Stomach (tissue), 9 donors: ENCODE results near the gene SUMO3. TPM values are rescaled to one million over a fixed set of nuclear protein-coding genes. Genes with fewer than 3 reads are reported as not detected.
A peak's percentile ranks its signal among the peaks of the same experiment; 100 is the strongest.

Source experiments
- DNase-seq, 2 donors: peaks; one replicate each; pipeline versions ENCODE4 v3.0.0 to v3.0.0-alpha.2; 2013 to 2019
- H3K27ac ChIP-seq, 5 donors: fragments of 200-600 bp in 4 of 5; sonication (generic) in 4 of 5; one replicate each; pipeline ENCODE4 v1.5.1; 2013 to 2019; ENCODE audit warnings: mild to moderate bottlenecking in 1 of 5, moderate library complexity in 1 of 5
- H3K27me3 ChIP-seq, 3 donors: fragments of 200-600 bp; sonication (generic); one replicate each; pipeline ENCODE4 v1.5.1; 2017 to 2019; ENCODE audit warnings: mixed run types in 1 of 3
- H3K36me3 ChIP-seq, 4 donors: fragments of 200-600 bp; sonication (generic); 1 replicate in 3 of 4; 2 replicates in 1 of 4; pipeline ENCODE4 v1.5.1; 2016 to 2019
- H3K4me1 ChIP-seq, 4 donors: fragments of 200-600 bp; sonication (generic); one replicate each; pipeline ENCODE4 v1.5.1; 2016 to 2019
- H3K4me3 ChIP-seq, 4 donors: fragments of 200-600 bp; sonication (generic) in 3 of 4; one replicate each; pipeline ENCODE4 v1.5.1; 2016 to 2019; ENCODE audit warnings: mild to moderate bottlenecking in 1 of 4
- H3K9me3 ChIP-seq, 4 donors: fragments of 200-600 bp; sonication (generic); one replicate each; pipeline ENCODE4 v1.5.1; 2016 to 2019
- EP300 ChIP-seq: sonication (generic); formaldehyde crosslinking; IDR thresholded peaks from one replicate; pipeline ENCODE4 v1.6.1; 2017; ENCODE audit warnings: antibody characterized with exemption
- POLR2A ChIP-seq, 4 donors: fragments of 450-650 bp; IDR thresholded peaks; one replicate each; pipeline ENCODE4 v1.6.1; 2016; ENCODE audit warnings: antibody characterized with exemption in 4 of 4, control low read depth in 2 of 4, mild to moderate bottlenecking in 1 of 4, moderate library complexity in 1 of 4
- POLR2AphosphoS5 ChIP-seq, 3 donors: sonication (generic); formaldehyde crosslinking; IDR thresholded peaks; one replicate each; pipeline ENCODE4 v1.6.1; 2016; ENCODE audit warnings: antibody characterized with exemption in 3 of 3
- WGBS, 5 donors: extraction: QIAGEN DNeasy Blood & Tissue Kit in 3 of 5; methylation state at CpG; one replicate each; pipeline versions ENCODE4 v1.1.5 to v1.1.7; 2013 to 2018; 5-methylcytosine and 5-hydroxymethylcytosine counted together
- intact Hi-C: fragments of 100-400 bp; cut with DNase I; formaldehyde crosslinking; loops from one replicate; pipeline ENCODE4 v1.15.1; 2023; ENCODE audit warnings: low total_unique reads
- polyA plus RNA-seq, 3 donors: library from polyadenylated mRNA; stranded (reverse); fragments of 200-250 nt; gene quantifications; one replicate each; pipeline ENCODE4 v1.2.3, GENCODE V29; 2013
- total RNA-seq, 5 donors: library from RNA; depleted of rRNA; stranded (reverse); fragments of >200 nt; gene quantifications; one replicate each; pipeline versions ENCODE4 v1.1.0 to v1.2.3, GENCODE V29; 2014 to 2016
- TF ChIP-seq, protein P1 (sequence below), 7 experiments: fragments of 450-650 bp in 4 of 7; fragments of 200-600 bp in 3 of 7; sonication (generic) in 3 of 7; IDR thresholded peaks; one replicate each; pipeline ENCODE4 v1.5.1; 2016 to 2019; ENCODE audit warnings: antibody characterized with exemption in 7 of 7, control low read depth in 2 of 7, mild to moderate bottlenecking in 1 of 7
- donor health status: healthy with polysubstance abuse.
- donor health status: Bipolar disorder and iron deficiency.
- donor health status: healthy.

Gene SUMO3
- total and polyA plus RNA-seq, 8 donors, result 29.5 to 95.9 (median 55.8) TPM

DNA sequence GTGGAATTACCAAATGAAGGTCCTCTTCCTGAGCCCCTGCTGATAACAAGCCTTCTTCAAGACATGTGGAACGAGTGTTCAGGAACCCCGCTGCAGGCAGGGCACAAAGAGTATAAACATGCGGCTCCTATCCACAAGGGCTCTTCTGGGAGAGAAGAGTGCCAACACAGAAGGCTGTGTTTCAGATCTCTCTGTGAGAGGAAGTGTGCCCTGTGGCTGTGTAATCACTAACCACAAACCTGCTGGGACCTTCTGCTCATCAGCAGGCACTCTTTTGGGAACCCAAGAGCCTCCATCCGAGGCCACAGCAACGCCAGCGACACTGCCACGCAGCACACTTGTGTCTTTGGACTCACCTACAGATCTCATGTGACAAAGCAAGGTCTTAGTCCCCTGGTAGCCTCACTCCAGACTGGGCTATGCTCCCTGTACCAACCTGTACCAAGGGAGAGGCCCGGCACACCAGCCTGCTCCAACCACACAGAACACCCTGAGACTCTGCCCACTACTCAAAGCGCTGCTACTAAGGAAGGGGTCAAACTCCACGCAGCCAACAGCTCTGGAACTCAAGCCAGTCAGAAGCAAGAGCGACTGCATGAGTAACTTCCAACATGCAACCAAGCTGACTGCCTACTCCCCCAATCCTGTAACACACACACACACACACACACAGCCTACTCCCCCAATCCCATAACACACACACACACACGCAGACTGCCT lies 47.9 kb upstream of the SUMO3 start:
- H3K36me3 ChIP-seq, result peaks cover 24 to 49% (median 45%) of the 10 kb centered on the region in 4 donors
- TF ChIP-seq EP300, result no peak
- peak in 1 of 3 donors; percentile 30 for TF ChIP-seq POLR2AphosphoS5 (IDR thresholded peaks at IDR 0.05)
- H3K9me3 ChIP-seq, result no peaks in the 10 kb centered on the region
- no peaks in the 10 kb centered on the region for H3K27me3 ChIP-seq
- peaks cover 67 to 89% (median 69%) of the 10 kb centered on the region in 4 donors for H3K4me1 ChIP-seq
- intact Hi-C loops, result loop anchor here (10.0 kb wide), 1 partner anchor 51 kb away; the partner anchor contains the start of gene SUMO3
- 31 to 49% (median 34%) methylated on average over 10 to 12 of the region's 12 CpGs for WGBS, 5 donors
- DNase-seq, result peak; percentile 44 to 65
- H3K4me3 ChIP-seq, result no peak overlapping the region
- peak overlapping the region; percentile 50 to 96 (median 69) for H3K27ac ChIP-seq

DNA sequence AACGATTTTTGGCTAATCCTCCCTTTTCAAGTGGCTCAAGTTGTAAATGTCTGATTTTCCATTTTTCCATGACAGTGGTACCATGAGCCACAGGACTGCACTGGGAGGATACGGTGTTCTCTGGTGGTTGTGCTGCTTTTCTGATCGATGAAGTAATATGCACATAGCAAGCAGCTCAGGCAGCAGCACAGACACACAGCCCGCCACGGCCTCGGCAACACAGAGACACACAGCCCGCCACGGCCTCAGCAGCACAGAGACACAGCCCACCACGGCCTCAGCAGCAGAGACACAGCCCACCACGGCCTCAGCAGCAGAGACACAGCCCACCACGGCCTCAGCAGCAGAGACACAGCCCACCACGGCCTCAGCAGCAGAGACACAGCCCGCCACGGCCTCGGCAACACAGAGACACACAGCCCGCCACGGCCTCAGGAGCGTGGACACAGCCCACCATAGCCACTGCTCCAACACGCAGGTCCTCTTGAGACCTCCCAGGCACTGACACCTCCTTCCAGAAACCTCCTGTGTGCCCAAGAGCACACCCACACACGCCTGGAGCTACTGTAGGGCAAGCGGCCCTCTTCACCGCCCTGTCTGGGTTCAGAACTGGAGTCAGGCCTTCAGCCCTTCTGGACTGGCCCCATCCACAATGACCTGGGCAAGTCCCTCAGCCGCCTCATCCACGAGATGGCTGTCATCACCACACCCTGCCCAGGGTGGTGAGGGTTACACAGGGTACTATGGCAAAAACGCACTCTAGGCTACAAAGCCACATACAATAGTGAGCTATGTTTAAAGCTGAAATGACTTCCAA lies 45.2 kb upstream of the SUMO3 start:
- 77 to 92% (median 90%) methylated on average over 18 to 25 of the region's 25 CpGs for WGBS, 5 donors
- intact Hi-C loops, result loop anchor here (10.0 kb wide), 1 partner anchor 48 kb away; the partner anchor contains the start of gene SUMO3
- TF ChIP-seq POLR2AphosphoS5 (IDR thresholded peaks at IDR 0.05) (no peak), POLR2A (IDR thresholded peaks at IDR 0.05) (no peak), EP300 (no peak)
- TF ChIP-seq, protein P1, sequence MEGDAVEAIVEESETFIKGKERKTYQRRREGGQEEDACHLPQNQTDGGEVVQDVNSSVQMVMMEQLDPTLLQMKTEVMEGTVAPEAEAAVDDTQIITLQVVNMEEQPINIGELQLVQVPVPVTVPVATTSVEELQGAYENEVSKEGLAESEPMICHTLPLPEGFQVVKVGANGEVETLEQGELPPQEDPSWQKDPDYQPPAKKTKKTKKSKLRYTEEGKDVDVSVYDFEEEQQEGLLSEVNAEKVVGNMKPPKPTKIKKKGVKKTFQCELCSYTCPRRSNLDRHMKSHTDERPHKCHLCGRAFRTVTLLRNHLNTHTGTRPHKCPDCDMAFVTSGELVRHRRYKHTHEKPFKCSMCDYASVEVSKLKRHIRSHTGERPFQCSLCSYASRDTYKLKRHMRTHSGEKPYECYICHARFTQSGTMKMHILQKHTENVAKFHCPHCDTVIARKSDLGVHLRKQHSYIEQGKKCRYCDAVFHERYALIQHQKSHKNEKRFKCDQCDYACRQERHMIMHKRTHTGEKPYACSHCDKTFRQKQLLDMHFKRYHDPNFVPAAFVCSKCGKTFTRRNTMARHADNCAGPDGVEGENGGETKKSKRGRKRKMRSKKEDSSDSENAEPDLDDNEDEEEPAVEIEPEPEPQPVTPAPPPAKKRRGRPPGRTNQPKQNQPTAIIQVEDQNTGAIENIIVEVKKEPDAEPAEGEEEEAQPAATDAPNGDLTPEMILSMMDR (IDR thresholded peaks at IDR 0.05), result no peak
- Histone ChIP-seq H3K36me3 (peaks cover 46 to 75% (median 71%) of the 10 kb centered on the region in 4 donors), H3K27ac (peak overlapping the region in 1 of 5 donors; percentile 38), H3K9me3 (no peaks in the 10 kb centered on the region), H3K27me3 (no peaks in the 10 kb centered on the region), H3K4me1 (peaks cover 43 to 77% (median 53%) of the 10 kb centered on the region in 4 donors), H3K4me3 (no peak overlapping the region)
- no peak for DNase-seq

DNA sequence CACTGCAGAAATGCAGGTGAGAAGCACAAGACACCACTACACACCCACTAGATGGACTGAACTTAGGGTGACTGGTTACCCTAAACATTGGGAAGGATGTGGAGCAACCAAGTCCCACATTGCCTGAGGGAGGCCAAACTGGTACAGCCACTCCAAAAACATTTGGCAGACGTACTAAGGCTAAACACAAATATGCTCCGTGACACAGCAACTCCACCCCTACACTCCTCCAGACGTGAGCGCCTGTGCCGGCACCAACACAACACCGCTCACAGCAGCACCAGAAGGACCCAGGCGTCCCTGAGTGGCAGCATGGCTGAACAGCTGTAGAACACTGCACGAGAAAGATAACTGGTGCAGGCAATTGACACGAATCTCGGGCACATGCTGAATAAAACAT lies 40.9 kb upstream of the SUMO3 start:
- Histone ChIP-seq H3K27ac (peak overlapping the region in 2 of 5 donors; percentile 0 to 43), H3K4me1 (peaks cover 11 to 54% (median 27%) of the 10 kb centered on the region in 4 donors), H3K27me3 (no peaks in the 10 kb centered on the region), H3K36me3 (peaks cover 56 to 99% (median 97%) of the 10 kb centered on the region in 4 donors), H3K4me3 (no peak overlapping the region), H3K9me3 (no peaks in the 10 kb centered on the region)
- 49 to 75% (median 71%) methylated on average over 10 of the region's 10 CpGs for WGBS, 5 donors
- intact Hi-C loops, result no loop called here
- TF ChIP-seq EP300, result no peak
- no peak for TF ChIP-seq POLR2A (IDR thresholded peaks at IDR 0.05)
- TF ChIP-seq POLR2AphosphoS5 (IDR thresholded peaks at IDR 0.05), result no peak
- TF ChIP-seq, protein P1 (IDR thresholded peaks at IDR 0.05), result no peak
- DNase-seq, result no peak

DNA sequence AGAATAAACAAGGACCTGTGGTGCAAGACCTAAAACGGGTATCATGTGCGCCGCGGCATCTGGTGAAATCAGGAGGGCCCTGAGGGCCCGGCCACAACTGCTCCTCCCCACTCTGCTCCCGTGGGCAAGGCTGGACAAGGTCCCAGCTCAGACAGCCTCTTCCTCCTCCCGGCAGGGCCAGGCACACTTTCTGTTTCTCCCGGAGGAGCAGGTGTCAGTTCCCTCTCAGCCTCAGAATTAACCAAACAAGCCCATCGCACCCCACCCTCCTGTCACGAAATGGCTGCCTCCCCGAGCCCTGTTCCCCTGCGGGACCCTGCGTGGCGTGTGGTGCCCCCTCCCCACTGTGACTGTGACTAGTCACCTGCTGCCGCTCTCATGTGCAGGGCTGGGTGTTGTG lies 40.4 kb upstream of the SUMO3 start:
- Histone ChIP-seq H3K36me3 (peaks cover 58 to 99% (median 95%) of the 10 kb centered on the region in 4 donors), H3K27ac (peak overlapping the region in 2 of 5 donors; percentile 0 to 43), H3K9me3 (no peaks in the 10 kb centered on the region), H3K4me3 (no peak overlapping the region), H3K27me3 (no peaks in the 10 kb centered on the region), H3K4me1 (peaks cover 16 to 53% (median 32%) of the 10 kb centered on the region in 4 donors)
- TF ChIP-seq POLR2AphosphoS5 (IDR thresholded peaks at IDR 0.05) (no peak), EP300 (no peak), POLR2A (IDR thresholded peaks at IDR 0.05) (no peak)
- TF ChIP-seq, protein P1 (IDR thresholded peaks at IDR 0.05), result no peak
- 61 to 83% (median 75%) methylated on average over 15 of the region's 15 CpGs for WGBS, 5 donors
- DNase-seq, result no peak
- intact Hi-C loops, result no loop called here
